Measurements from ENCODE around the gene ADORA1.

- TF ChIP-seq EGR1 (IDR thresholded peaks at IDR 0.05) (no peak), EP300 (IDR thresholded peaks at IDR 0.05; ENCODE audit: borderline replicate concordance) (no peak), CEBPB (IDR thresholded peaks at IDR 0.05) (no peak), TEAD4 (IDR thresholded peaks at IDR 0.05) (no peak), CREB1 (IDR thresholded peaks at IDR 0.05; ENCODE audit: low read depth) (no peak), TAF1 (IDR thresholded peaks at IDR 0.05; ENCODE audit: low read depth) (no peak), RAD21 (IDR thresholded peaks at IDR 0.05; ENCODE audit: low read depth) (no peak), FOXM1 (IDR thresholded peaks at IDR 0.05; ENCODE audit: borderline replicate concordance, low read depth) (no peak), TCF12 (IDR thresholded peaks at IDR 0.05; ENCODE audit: low read depth) (no peak)
These were observed 9.8 kb downstream of the ADORA1 start for GRCh38 chr1:203137324-203137723.

Data from Ishikawa (cell line).